Measurements from ENCODE around the gene LRRC70.

- TF ChIP-seq ZNF274 (IDR thresholded peaks at IDR 0.05; ENCODE audit: low read depth, low read length) (no peak), SUZ12 (IDR thresholded peaks at IDR 0.05; ENCODE audit: extremely low read depth, insufficient read depth, insufficient read length) (no peak), YY1 (IDR thresholded peaks at IDR 0.05; ENCODE audit: insufficient read depth, insufficient read length) (no peak)
Observed at GRCh38 chr5:62564101-62564500, 14.5 kb upstream of the LRRC70 start.
